ENCODE results near the gene LRRN2. TPM values are rescaled to one million over a fixed set of nuclear protein-coding genes. Genes with fewer than 3 reads are reported as not detected.

LRRN2 gene
- total RNA-seq, 2 donors from 2014 or later: 0.33 to 1.6 TPM

DNA sequence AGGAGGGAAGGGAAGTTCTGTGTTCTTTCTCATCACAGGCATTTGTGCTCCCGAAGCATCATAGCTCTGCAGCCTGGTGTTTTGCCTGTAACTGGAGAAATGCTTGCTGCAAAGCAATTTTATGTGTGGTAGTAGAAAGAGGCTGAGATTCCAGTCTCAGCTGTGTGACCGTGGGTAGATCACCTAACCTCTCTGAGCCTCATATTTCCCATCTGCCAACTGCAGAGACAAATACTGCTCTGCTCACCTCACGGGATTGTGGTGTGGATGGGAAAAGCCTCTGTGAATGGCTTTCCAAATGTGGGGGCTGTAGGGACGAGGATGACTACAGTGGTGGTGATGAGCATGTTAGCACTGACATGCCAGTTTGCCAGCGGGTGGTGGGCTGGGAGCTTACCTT is 85.3 kb downstream of the LRRN2 start:
- H3K27ac ChIP-seq: no peak overlapping the region
- intact Hi-C loops (cut with DNase I): no loop called here
- H3K9me3 ChIP-seq: no peaks in the 10 kb centered on the region
- TF ChIP-seq POLR2A (IDR thresholded peaks at IDR 0.05): no peak
- TF ChIP-seq, protein P1, sequence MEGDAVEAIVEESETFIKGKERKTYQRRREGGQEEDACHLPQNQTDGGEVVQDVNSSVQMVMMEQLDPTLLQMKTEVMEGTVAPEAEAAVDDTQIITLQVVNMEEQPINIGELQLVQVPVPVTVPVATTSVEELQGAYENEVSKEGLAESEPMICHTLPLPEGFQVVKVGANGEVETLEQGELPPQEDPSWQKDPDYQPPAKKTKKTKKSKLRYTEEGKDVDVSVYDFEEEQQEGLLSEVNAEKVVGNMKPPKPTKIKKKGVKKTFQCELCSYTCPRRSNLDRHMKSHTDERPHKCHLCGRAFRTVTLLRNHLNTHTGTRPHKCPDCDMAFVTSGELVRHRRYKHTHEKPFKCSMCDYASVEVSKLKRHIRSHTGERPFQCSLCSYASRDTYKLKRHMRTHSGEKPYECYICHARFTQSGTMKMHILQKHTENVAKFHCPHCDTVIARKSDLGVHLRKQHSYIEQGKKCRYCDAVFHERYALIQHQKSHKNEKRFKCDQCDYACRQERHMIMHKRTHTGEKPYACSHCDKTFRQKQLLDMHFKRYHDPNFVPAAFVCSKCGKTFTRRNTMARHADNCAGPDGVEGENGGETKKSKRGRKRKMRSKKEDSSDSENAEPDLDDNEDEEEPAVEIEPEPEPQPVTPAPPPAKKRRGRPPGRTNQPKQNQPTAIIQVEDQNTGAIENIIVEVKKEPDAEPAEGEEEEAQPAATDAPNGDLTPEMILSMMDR (IDR thresholded peaks at IDR 0.05): no peak
- 81 to 84% methylated on average over 4 to 5 of the region's 5 CpGs for WGBS, 2 donors
- ATAC-seq (no peak), DNase-seq (no peak)
- H3K4me3 ChIP-seq: no peak overlapping the region
- no peaks in the 10 kb centered on the region for H3K4me1 ChIP-seq
- no peaks in the 10 kb centered on the region for H3K27me3 ChIP-seq
- no peaks in the 10 kb centered on the region for H3K36me3 ChIP-seq (replicated peaks in 1 of 2; ENCODE audit: insufficient read depth in 1 of 2, low read depth in 2 of 2)

DNA sequence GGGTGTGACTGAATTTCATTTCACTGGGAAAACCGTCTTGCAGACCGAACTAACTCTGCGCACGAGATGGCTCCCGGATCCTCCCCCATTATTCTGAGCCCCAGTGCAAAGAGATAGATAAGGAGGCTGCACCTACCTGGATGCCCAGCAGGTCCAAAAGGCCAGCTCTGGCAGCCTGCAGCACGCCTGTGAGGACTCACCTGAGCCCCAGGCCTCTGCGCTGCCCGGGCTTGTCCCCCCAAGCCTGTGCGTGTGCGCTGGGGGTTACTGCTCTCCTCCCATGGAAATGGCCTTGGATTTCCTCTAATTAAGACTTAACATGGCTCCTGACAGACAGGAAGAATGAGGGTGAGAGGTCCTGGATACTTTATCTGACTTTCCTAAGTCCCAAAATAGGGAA is 85.9 kb downstream of the LRRN2 start:
- intact Hi-C loops (cut with DNase I): no loop called here
- Histone ChIP-seq H3K4me1 (no peaks in the 10 kb centered on the region), H3K27me3 (no peaks in the 10 kb centered on the region), H3K4me3 (no peak overlapping the region), H3K9me3 (no peaks in the 10 kb centered on the region), H3K27ac (no peak overlapping the region), H3K36me3 (replicated peaks in 1 of 2; ENCODE audit: insufficient read depth in 1 of 2, low read depth in 2 of 2) (no peaks in the 10 kb centered on the region)
- no peak for ATAC-seq
- TF ChIP-seq POLR2A (IDR thresholded peaks at IDR 0.05): no peak
- TF ChIP-seq, protein P1 (IDR thresholded peaks at IDR 0.05): no peak
- 90 to 96% methylated on average over 4 to 10 of the region's 10 CpGs for WGBS, 2 donors
- DNase-seq: no peak

DNA sequence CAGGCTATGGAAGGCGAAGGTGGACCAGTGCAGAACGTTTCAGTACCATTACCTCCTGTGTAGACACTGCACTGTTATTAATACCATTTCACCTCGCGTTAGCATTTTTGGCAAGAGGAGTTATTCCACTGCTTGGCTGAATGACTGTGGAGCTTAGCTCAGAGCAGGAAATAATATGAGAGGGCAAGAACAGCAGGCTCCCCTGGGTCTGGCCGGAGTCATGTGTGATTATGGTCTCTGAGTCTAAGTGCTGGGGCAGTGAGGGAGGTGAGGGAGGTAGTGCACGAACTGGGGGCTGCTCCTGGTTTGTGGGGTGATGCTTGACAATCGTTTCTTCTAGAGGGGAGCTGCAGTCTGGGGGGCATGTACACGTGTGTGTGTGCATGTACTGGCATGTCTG is 86.4 kb downstream of the LRRN2 start:
- ATAC-seq: no peak
- no peak overlapping the region for H3K4me3 ChIP-seq
- no peaks in the 10 kb centered on the region for H3K9me3 ChIP-seq
- no peak overlapping the region for H3K27ac ChIP-seq
- no peak for DNase-seq
- 67 to 74% methylated on average over 8 of the region's 8 CpGs for WGBS, 2 donors
- H3K27me3 ChIP-seq: no peaks in the 10 kb centered on the region
- intact Hi-C loops (cut with DNase I): no loop called here
- H3K36me3 ChIP-seq (replicated peaks in 1 of 2; ENCODE audit: insufficient read depth in 1 of 2, low read depth in 2 of 2): no peaks in the 10 kb centered on the region
- TF ChIP-seq, protein P1 (IDR thresholded peaks at IDR 0.05): no peak
- TF ChIP-seq POLR2A (IDR thresholded peaks at IDR 0.05): no peak
- no peaks in the 10 kb centered on the region for H3K4me1 ChIP-seq

DNA sequence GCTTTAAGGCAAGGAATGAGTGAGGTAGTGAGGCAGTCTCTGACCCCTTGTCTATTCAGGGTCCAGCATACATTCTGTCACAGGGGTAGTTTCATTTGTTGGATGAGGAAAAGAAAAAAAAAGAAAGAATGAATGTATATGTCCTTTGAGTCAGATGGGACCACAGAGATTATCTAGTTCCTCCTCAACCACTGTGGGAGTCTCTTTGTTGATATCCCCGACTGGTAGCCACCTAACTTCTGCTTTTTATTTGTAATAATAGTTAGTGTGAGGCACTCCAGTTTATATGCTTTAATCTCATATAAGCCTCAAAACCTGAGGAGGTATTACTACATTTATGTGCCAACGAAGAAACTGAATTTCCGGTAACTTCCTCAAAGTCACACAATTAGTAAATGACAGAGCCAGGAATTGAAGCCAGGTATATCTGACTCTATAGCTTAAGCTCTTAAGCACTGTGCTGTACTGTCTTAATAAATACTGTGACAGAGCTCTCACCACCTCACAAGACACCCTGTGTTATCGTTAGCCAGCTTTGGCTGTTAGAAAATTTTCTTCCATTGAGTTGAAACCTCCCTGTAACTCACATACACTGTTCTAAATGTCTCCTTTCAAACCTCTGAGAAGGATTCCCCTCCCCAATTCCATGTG is 87.1 kb downstream of the LRRN2 start:
- DNase-seq: no peak

More for the DNA sequence above, 87.1 kb downstream of the LRRN2 start:
- 66 to 92% methylated on average over 4 of the region's 4 CpGs for WGBS, 2 donors
- no peak overlapping the region for H3K4me3 ChIP-seq
- H3K27ac ChIP-seq: no peak overlapping the region
- no peak for ATAC-seq
- intact Hi-C loops (cut with DNase I): no loop called here
- H3K9me3 ChIP-seq: no peaks in the 10 kb centered on the region
- no peaks in the 10 kb centered on the region for H3K27me3 ChIP-seq
- H3K4me1 ChIP-seq: no peaks in the 10 kb centered on the region
- no peaks in the 10 kb centered on the region for H3K36me3 ChIP-seq (replicated peaks in 1 of 2; ENCODE audit: insufficient read depth in 1 of 2, low read depth in 2 of 2)
- TF ChIP-seq POLR2A (IDR thresholded peaks at IDR 0.05): no peak
- TF ChIP-seq, protein P1 (IDR thresholded peaks at IDR 0.05): no peak

Data from body of pancreas (tissue), 4 donors.